Thyroid gland (tissue), 4 donors: ENCODE data around the gene CTDSPL. TPM values are rescaled to one million over a fixed set of nuclear protein-coding genes. Genes with fewer than 3 reads are reported as not detected.
A peak's percentile ranks its signal among the peaks of the same experiment; 100 is the strongest.

Source experiments
- DNase-seq, 2 donors: peaks; one replicate each; pipeline ENCODE4 v3.0.0-alpha.2; 2019
- H3K27ac ChIP-seq, 3 donors: fragments of 200-600 bp; sonication (generic); 1 replicate in 2 of 3; 2 replicates in 1 of 3; pipeline ENCODE4 v1.5.1; 2016 to 2019; ENCODE audit warnings: mild to moderate bottlenecking in 1 of 3, moderate library complexity in 1 of 3
- H3K27me3 ChIP-seq: fragments of 200-600 bp; sonication (generic); one replicate; pipeline ENCODE4 v1.5.1; 2019
- H3K36me3 ChIP-seq, 2 donors: fragments of 200-600 bp; sonication (generic); one replicate each; pipeline ENCODE4 v1.5.1; 2016 to 2019
- H3K4me1 ChIP-seq, 2 donors: fragments of 200-600 bp; sonication (generic); one replicate each; pipeline ENCODE4 v1.5.1; 2017 to 2019
- H3K4me3 ChIP-seq, 3 donors: fragments of 200-600 bp; sonication (generic); replicated peaks in 1 of 3; 1 replicate in 2 of 3; 2 replicates in 1 of 3; pipeline ENCODE4 v1.5.1; 2016; ENCODE audit warnings: mild to moderate bottlenecking in 1 of 3
- H3K9me3 ChIP-seq: fragments of 200-600 bp; sonication (generic); one replicate; pipeline ENCODE4 v1.5.1; 2017
- CTCF ChIP-seq, 6 experiments: fragments of 200-600 bp in 3 of 6; fragments of 450-650 bp in 3 of 6; sonication (generic) in 3 of 6; IDR thresholded peaks; one replicate each; pipeline ENCODE4 v1.5.1; 2016 to 2019; ENCODE audit warnings: antibody characterized with exemption in 6 of 6, mild to moderate bottlenecking in 2 of 6, inconsistent platforms in 1 of 6, moderate library complexity in 1 of 6
- POLR2A ChIP-seq, 2 donors: fragments of 450-650 bp; IDR thresholded peaks; one replicate each; pipeline ENCODE4 v1.6.1; 2017; ENCODE audit warnings: antibody characterized with exemption in 2 of 2, mild to moderate bottlenecking in 2 of 2, moderate library complexity in 1 of 2
- WGBS, 2 donors: methylation state at CpG; one replicate each; pipeline ENCODE4 v1.1.5; 2017; 5-methylcytosine and 5-hydroxymethylcytosine counted together
- intact Hi-C: fragments of 100-400 bp; cut with DNase I; formaldehyde crosslinking; loops from one replicate; pipeline ENCODE4 v1.15.1; 2023
- total RNA-seq, 4 donors: library from RNA; depleted of rRNA; stranded (reverse); fragments of >200 nt; gene quantifications; one replicate each; pipeline ENCODE4 v1.2.3, GENCODE V29; 2016

CTDSPL gene
- total RNA-seq, 4 donors from 2014 or later, result 23.6 to 37.9 (median 29.8) TPM

GRCh38 chr3:37887062-37887461 is 25.4 kb downstream of the CTDSPL start:
- no peaks in the 10 kb centered on the region for H3K27me3 ChIP-seq
- 42 to 45% methylated on average over 3 of the region's 3 CpGs for WGBS, 2 donors
- TF ChIP-seq CTCF (IDR thresholded peaks at IDR 0.05) (no peak), POLR2A (IDR thresholded peaks at IDR 0.05) (no peak)
- no peaks in the 10 kb centered on the region for H3K9me3 ChIP-seq
- DNase-seq, result peak; percentile 89 to 93
- no peaks in the 10 kb centered on the region for H3K36me3 ChIP-seq
- H3K4me3 ChIP-seq, result no peak overlapping the region
- H3K27ac ChIP-seq, result no peak overlapping the region
- peaks cover 26 to 33% of the 10 kb centered on the region in 2 donors for H3K4me1 ChIP-seq
- intact Hi-C loops, result no loop called here

- intact Hi-C loops, result no loop called here
- Histone ChIP-seq H3K9me3 (no peaks in the 10 kb centered on the region), H3K27me3 (no peaks in the 10 kb centered on the region), H3K4me1 (peaks cover 24 to 31% of the 10 kb centered on the region in 2 donors), H3K36me3 (no peaks in the 10 kb centered on the region), H3K4me3 (no peak overlapping the region), H3K27ac (no peak overlapping the region)
- DNase-seq, result no peak
- WGBS, 2 donors, result 95 to 98% methylated on average over 4 of the region's 4 CpGs
- no peak for TF ChIP-seq POLR2A (IDR thresholded peaks at IDR 0.05)
- no peak for TF ChIP-seq CTCF (IDR thresholded peaks at IDR 0.05)
Observed at GRCh38 chr3:37887824-37888223, 26.1 kb downstream of the CTDSPL start.

GRCh38 chr3:37888421-37888820 is 26.7 kb downstream of the CTDSPL start:
- Histone ChIP-seq H3K9me3 (no peaks in the 10 kb centered on the region), H3K27me3 (no peaks in the 10 kb centered on the region), H3K4me3 (no peak overlapping the region), H3K4me1 (peaks cover 29 to 32% of the 10 kb centered on the region in 2 donors), H3K36me3 (no peaks in the 10 kb centered on the region), H3K27ac (no peak overlapping the region)
- TF ChIP-seq CTCF (IDR thresholded peaks at IDR 0.05) (no peak), POLR2A (IDR thresholded peaks at IDR 0.05) (no peak)
- intact Hi-C loops, result no loop called here
- DNase-seq, result no peak
- 92 to 93% methylated on average over 3 of the region's 3 CpGs for WGBS, 2 donors

- 78% methylated on average over 5 of the region's 5 CpGs for WGBS, 2 donors
Observed at GRCh38 chr3:37890522-37890921, 28.8 kb downstream of the CTDSPL start.

GRCh38 chr3:37891227-37891626 is 29.5 kb downstream of the CTDSPL start:
- Histone ChIP-seq H3K9me3 (no peaks in the 10 kb centered on the region), H3K36me3 (no peaks in the 10 kb centered on the region), H3K4me3 (no peak overlapping the region), H3K27me3 (no peaks in the 10 kb centered on the region), H3K4me1 (peaks cover 30 to 38% of the 10 kb centered on the region in 2 donors), H3K27ac (no peak overlapping the region)
- DNase-seq, result peak in 1 of 2 donors; percentile 9
- 74 to 80% methylated on average over 3 of the region's 3 CpGs for WGBS, 2 donors
- TF ChIP-seq POLR2A (IDR thresholded peaks at IDR 0.05), result no peak
- TF ChIP-seq CTCF (IDR thresholded peaks at IDR 0.05), result no peak
- intact Hi-C loops, result no loop called here

More at GRCh38 chr3:37890522-37890921, 28.8 kb downstream of the CTDSPL start:
- DNase-seq, result no peak
- Histone ChIP-seq H3K4me3 (no peak overlapping the region), H3K36me3 (no peaks in the 10 kb centered on the region), H3K4me1 (peaks cover 33 to 36% of the 10 kb centered on the region in 2 donors), H3K27me3 (no peaks in the 10 kb centered on the region), H3K9me3 (no peaks in the 10 kb centered on the region), H3K27ac (no peak overlapping the region)
- TF ChIP-seq CTCF (IDR thresholded peaks at IDR 0.05) (no peak), POLR2A (IDR thresholded peaks at IDR 0.05) (no peak)
- intact Hi-C loops, result no loop called here
